Epithelial cell of esophagus (primary cell): ENCODE data around the gene ALDH1L1.
A peak's percentile ranks its signal among the peaks of the same experiment; 100 is the strongest.

Source experiments
- DNase-seq: peaks from one replicate; pipeline ENCODE4 v3.0.0; 2010; ENCODE audit warnings: low read depth
- H3K4me3 ChIP-seq: 2 replicates; pipeline ENCODE4 v1.5.1; 2011; ENCODE audit warnings: mild to moderate bottlenecking, low read length, control low read depth
- TF ChIP-seq, protein P1 (sequence below): IDR thresholded peaks from 2 replicates; pipeline ENCODE4 v1.5.1; 2011; ENCODE audit warnings: low read depth, mild to moderate bottlenecking, low read length, control low read depth, inconsistent platforms; ENCODE audit not compliant: insufficient read depth; ENCODE audit errors: missing control alignments

Gene ALDH1L1

DNA sequence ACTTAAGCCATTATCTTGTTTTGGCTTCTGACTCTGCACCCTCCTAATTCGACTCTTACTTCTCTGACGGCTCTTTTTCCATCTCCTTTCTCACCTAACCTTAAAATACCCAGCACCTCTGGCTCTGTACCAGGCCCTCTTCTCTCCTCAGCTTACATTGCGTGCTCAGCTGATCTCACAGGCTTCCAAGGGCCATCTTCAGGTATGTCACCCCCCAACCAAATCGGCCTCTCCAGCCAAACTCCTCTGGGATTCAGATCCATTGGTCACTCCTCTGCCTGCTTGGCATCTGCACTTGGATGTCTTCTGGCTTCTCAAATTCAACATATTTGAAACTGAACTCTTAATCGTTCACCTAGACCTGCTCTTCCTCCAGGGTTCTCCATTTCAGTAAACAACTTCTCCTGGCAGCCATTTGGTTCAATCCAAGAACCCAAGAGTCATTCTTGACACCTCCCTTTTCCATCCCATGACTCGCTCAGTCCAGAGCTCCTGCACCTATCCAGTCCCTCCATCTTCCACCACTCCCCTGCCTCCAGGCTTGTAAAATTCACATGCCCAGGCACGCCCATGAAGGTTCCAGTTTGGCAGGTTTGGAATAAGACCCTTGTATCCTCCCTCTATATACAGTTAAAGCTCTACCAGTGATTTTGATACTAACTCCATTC lies 61.2 kb downstream of the ALDH1L1 start:
- no peak overlapping the region for H3K4me3 ChIP-seq
- DNase-seq = peak; percentile 54
- TF ChIP-seq, protein P1, sequence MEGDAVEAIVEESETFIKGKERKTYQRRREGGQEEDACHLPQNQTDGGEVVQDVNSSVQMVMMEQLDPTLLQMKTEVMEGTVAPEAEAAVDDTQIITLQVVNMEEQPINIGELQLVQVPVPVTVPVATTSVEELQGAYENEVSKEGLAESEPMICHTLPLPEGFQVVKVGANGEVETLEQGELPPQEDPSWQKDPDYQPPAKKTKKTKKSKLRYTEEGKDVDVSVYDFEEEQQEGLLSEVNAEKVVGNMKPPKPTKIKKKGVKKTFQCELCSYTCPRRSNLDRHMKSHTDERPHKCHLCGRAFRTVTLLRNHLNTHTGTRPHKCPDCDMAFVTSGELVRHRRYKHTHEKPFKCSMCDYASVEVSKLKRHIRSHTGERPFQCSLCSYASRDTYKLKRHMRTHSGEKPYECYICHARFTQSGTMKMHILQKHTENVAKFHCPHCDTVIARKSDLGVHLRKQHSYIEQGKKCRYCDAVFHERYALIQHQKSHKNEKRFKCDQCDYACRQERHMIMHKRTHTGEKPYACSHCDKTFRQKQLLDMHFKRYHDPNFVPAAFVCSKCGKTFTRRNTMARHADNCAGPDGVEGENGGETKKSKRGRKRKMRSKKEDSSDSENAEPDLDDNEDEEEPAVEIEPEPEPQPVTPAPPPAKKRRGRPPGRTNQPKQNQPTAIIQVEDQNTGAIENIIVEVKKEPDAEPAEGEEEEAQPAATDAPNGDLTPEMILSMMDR = no peak

DNA sequence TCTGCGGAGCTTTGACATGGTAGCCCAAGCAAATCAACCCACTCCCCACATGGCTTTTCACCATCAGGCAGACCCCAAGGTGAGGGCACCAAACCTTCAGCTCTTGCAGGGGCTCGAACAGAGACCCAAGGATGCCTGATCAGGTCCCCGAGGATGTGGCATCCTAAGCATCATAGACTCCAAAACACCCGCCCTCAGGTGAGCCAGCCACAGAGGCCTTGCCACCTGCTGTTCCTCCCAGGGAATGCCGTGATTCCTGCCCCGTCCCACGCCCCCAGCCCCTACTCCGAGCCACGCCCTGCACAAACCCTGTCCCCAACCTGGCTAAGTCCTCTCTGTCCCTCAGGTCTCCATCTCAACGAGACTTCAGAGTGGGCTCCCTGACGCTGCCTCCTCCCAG lies 61.8 kb downstream of the ALDH1L1 start:
- TF ChIP-seq, protein P1 = no peak

DNA sequence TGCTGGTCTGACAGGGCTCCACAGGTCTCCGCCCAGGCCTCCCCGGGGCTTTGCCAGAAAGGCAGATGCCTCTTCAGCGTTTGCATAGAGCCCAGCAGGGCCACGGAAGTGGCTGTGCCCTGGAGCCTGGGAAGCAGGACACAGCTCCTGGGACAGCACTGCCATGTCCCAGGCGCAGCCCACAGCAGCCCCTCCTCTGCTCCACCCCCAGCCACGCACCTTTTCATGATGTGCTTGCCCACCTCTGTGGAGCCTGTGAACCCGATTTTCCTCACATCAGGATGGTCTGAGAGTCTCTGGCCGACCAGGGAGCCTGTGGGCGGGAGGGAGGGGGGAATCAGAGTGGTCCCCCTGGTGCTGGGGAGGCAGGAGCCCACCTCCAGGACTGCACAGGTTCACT lies 62.6 kb downstream of the ALDH1L1 start:
- TF ChIP-seq, protein P1 = no peak
- DNase-seq = no peak
- no peak overlapping the region for H3K4me3 ChIP-seq

More for the DNA sequence above, 61.8 kb downstream of the ALDH1L1 start:
- DNase-seq = no peak
- no peak overlapping the region for H3K4me3 ChIP-seq

DNA sequence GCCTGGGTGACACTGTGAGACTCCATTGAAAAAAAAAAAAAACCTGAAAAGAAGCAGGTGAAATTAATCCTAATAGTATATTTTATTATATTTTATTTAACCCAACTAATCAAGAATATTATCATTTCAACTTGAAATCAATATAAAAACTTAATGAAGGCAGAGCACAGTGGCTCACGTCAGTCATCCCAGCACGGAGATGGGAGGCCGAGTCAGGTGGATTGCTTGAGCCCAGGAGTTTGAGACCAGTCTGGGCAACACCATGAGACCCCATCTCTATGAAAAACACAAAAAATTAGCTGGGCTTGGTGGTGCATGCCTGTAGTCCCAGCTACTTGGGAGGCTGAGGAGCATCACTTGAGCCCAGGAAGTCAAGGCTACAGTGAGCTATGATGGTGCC lies 63.2 kb downstream of the ALDH1L1 start:
- no peak for DNase-seq
- H3K4me3 ChIP-seq = no peak overlapping the region
- TF ChIP-seq, protein P1 = no peak

DNA sequence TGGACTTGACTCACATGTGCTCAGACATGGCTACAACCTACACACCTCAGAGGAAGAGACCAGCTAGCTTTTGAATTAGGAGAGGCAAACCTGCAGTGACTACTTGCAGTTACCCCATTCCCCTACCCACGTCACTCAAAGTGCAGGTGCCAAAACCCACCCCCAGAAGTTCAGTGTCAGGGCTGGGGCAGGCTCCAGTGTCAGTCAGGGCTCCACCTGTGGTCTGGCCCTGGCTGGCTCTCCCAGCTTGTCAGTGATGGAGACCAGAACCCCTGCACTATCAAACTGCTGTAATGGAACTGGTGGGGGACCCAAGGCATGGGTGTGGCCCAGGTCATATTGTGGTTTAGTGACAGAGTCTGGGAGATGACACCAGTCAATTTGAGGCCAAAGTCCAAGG lies 63.9 kb downstream of the ALDH1L1 start:
- no peak for DNase-seq
- no peak overlapping the region for H3K4me3 ChIP-seq
- TF ChIP-seq, protein P1 = no peak

DNA sequence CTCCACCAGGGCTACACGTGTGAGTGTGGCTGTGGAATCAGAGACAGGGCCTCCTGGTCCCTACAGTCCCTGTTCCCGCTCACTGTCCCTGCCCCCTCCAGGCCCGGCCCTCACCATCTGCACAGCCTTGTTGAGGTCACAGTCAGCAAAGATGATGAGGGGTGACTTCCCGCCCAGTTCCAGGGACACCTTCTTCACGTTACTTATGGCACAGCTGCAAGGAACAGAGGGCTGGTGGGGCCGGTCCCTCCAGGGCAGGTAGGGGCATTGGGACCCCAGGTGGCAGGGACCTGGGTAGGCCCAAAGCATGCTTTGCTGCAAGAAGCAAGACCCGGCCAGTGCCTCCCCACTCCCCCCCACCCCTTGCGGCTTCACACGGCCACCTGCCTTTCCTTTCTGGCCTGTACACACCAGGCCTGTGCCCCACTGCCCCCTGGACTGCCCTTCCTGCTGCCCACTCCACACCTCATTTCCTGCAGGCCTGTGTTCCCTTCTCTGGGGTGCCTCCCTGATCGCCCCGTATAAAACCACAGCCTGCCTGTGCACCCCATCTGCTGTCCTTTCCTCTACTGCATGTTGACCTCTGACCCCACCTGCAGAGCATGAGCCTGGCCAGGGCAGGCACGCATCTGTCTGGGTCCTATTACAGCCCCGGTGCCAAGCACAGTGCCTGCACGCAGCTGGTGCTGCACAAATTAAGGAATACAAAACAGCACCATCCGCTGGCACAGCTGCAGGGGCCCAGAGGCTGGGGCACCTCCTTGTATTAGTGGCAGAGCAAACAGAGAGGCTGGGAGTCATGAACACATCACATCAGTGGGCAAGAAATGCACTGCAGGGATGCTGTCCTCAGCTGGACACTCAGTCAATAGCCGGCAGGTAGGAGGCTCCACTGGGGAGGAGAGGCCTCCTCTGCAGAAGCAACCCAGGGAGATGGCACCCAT lies 65.7 kb downstream of the ALDH1L1 start:
- no peak overlapping the region for H3K4me3 ChIP-seq
- TF ChIP-seq, protein P1 = no peak
- no peak for DNase-seq
